ENCODE data around the gene CLSTN2.

DNA sequence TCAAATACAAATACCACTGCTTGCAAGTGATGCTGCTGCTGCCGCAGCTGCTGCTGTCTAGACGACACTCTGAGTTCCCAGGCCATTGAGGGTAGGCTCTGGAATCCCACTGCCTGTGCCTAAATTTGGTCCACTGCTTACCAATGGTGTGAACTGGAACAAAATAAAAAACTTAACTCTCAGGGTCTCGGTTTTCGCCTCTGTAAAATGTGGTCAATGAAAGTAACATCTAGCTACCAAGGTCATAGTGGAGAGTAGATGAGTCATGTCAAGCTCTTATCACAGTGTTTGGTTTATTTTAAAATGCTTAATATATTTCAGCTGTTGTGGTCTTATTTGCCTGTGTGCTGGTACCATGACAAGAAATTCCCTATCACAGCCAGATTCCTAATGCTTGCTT, 299.3 kb downstream of the CLSTN2 start:
- TF ChIP-seq, protein P1, sequence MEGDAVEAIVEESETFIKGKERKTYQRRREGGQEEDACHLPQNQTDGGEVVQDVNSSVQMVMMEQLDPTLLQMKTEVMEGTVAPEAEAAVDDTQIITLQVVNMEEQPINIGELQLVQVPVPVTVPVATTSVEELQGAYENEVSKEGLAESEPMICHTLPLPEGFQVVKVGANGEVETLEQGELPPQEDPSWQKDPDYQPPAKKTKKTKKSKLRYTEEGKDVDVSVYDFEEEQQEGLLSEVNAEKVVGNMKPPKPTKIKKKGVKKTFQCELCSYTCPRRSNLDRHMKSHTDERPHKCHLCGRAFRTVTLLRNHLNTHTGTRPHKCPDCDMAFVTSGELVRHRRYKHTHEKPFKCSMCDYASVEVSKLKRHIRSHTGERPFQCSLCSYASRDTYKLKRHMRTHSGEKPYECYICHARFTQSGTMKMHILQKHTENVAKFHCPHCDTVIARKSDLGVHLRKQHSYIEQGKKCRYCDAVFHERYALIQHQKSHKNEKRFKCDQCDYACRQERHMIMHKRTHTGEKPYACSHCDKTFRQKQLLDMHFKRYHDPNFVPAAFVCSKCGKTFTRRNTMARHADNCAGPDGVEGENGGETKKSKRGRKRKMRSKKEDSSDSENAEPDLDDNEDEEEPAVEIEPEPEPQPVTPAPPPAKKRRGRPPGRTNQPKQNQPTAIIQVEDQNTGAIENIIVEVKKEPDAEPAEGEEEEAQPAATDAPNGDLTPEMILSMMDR (IDR thresholded peaks at IDR 0.05): no peak
- no peak for TF ChIP-seq POLR2A (IDR thresholded peaks at IDR 0.05)
